ENCODE data around the gene ZNF738.
A peak's percentile ranks its signal among the peaks of the same experiment; 100 is the strongest.

ZNF738 gene

GRCh38 chr19:21402303-21402985, 43.6 kb downstream of the ZNF738 start:
- Histone ChIP-seq H3K36me3 (ENCODE audit: control insufficient read depth in 5 of 5, insufficient read depth in 5 of 5, low read length in 5 of 5) (peaks cover 3 to 23% (median 9%) of the 10 kb centered on the region in 5 donors), H3K9me3 (ENCODE audit: control insufficient read depth in 5 of 5, low read length in 5 of 5) (no peaks in the 10 kb centered on the region), H3K4me1 (ENCODE audit: control insufficient read depth in 5 of 5, insufficient read depth in 5 of 5, low read length in 5 of 5) (peaks cover 5 to 17% (median 12%) of the 10 kb centered on the region in 5 donors), H3K27ac (ENCODE audit: low read depth, low read length) (no peak overlapping the region), H3K4me3 (ENCODE audit: low read depth in 1 of 5, low read length in 5 of 5) (no peak overlapping the region), H3K27me3 (ENCODE audit: control insufficient read depth in 5 of 5, insufficient read depth in 4 of 5, low read length in 5 of 5) (no peaks in the 10 kb centered on the region), H3K9ac (ENCODE audit: low read length in 5 of 5) (no peak overlapping the region)

DNA sequence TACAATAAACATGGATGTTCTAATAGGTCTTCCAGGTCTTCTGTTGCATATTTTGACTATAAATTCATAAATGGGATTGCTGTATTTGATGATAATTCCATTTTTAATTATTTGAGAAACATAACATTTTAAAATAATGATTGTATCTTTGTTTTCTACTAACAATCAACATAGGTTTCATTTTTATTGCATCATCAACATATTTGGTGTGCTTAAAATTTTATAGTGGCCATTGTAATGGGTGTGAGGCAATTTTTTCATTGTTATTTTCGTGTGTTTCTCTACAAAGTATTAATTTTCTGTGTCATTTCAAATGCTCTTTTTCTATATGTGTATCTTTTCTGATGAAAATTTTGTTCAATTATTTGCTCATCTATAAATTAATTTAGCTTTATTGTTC, 51.4 kb downstream of the ZNF738 start:
- peaks cover 0 to 4% (median 0%) of the 10 kb centered on the region in 5 donors for H3K9me3 ChIP-seq (ENCODE audit: control insufficient read depth in 5 of 5, low read length in 5 of 5)
- H3K9ac ChIP-seq (ENCODE audit: low read length in 5 of 5), result no peak overlapping the region
- H3K36me3 ChIP-seq (ENCODE audit: control insufficient read depth in 5 of 5, insufficient read depth in 5 of 5, low read length in 5 of 5), result peaks cover 19 to 43% (median 30%) of the 10 kb centered on the region in 5 donors
- H3K27ac ChIP-seq (ENCODE audit: low read depth, low read length), result no peak overlapping the region
- H3K4me1 ChIP-seq (ENCODE audit: control insufficient read depth in 5 of 5, insufficient read depth in 5 of 5, low read length in 5 of 5), result no peaks in the 10 kb centered on the region
- no peaks in the 10 kb centered on the region for H3K27me3 ChIP-seq (ENCODE audit: control insufficient read depth in 5 of 5, insufficient read depth in 4 of 5, low read length in 5 of 5)
- H3K4me3 ChIP-seq (ENCODE audit: low read depth in 1 of 5, low read length in 5 of 5), result no peak overlapping the region

GRCh38 chr19:21422244-21422643, 63.4 kb downstream of the ZNF738 start:
- H3K9me3 ChIP-seq (ENCODE audit: control insufficient read depth in 5 of 5, low read length in 5 of 5), result peaks cover 40 to 76% (median 71%) of the 10 kb centered on the region in 5 donors
- H3K36me3 ChIP-seq (ENCODE audit: control insufficient read depth in 5 of 5, insufficient read depth in 5 of 5, low read length in 5 of 5), result peaks cover 8 to 24% (median 17%) of the 10 kb centered on the region in 5 donors

GRCh38 chr19:21423057-21424041, 64.5 kb downstream of the ZNF738 start:
- H3K27ac ChIP-seq (ENCODE audit: low read depth, low read length), result no peak overlapping the region
- no peaks in the 10 kb centered on the region for H3K27me3 ChIP-seq (ENCODE audit: control insufficient read depth in 5 of 5, insufficient read depth in 4 of 5, low read length in 5 of 5)
- peaks cover 40 to 77% (median 75%) of the 10 kb centered on the region in 5 donors for H3K9me3 ChIP-seq (ENCODE audit: control insufficient read depth in 5 of 5, low read length in 5 of 5)
- peak overlapping the region; percentile 14 to 45 (median 22) for H3K4me3 ChIP-seq (ENCODE audit: low read depth in 1 of 5, low read length in 5 of 5)
- H3K9ac ChIP-seq (ENCODE audit: low read length in 5 of 5), result no peak overlapping the region
- peaks cover 6 to 15% (median 15%) of the 10 kb centered on the region in 5 donors for H3K36me3 ChIP-seq (ENCODE audit: control insufficient read depth in 5 of 5, insufficient read depth in 5 of 5, low read length in 5 of 5)
- H3K4me1 ChIP-seq (ENCODE audit: control insufficient read depth in 5 of 5, insufficient read depth in 5 of 5, low read length in 5 of 5), result no peaks in the 10 kb centered on the region

More at GRCh38 chr19:21422244-21422643, 63.4 kb downstream of the ZNF738 start:
- H3K27me3 ChIP-seq (ENCODE audit: control insufficient read depth in 5 of 5, insufficient read depth in 4 of 5, low read length in 5 of 5), result no peaks in the 10 kb centered on the region
- peak overlapping the region in 4 of 5 donors; percentile 37 to 48 (median 44) for H3K4me3 ChIP-seq (ENCODE audit: low read depth in 1 of 5, low read length in 5 of 5)
- no peak overlapping the region for H3K9ac ChIP-seq (ENCODE audit: low read length in 5 of 5)
- H3K27ac ChIP-seq (ENCODE audit: low read depth, low read length), result no peak overlapping the region
- no peaks in the 10 kb centered on the region for H3K4me1 ChIP-seq (ENCODE audit: control insufficient read depth in 5 of 5, insufficient read depth in 5 of 5, low read length in 5 of 5)

All from subcutaneous abdominal adipose tissue (tissue), 5 donors.